K562 (cell line): ENCODE measurements around the gene SLC4A2. TPM values are rescaled to one million over a fixed set of nuclear protein-coding genes. Genes with fewer than 3 reads are reported as not detected.

Source experiments
- ADNP ChIP-seq: fragments of 200-800 bp; sonication (Bioruptor generic); IDR thresholded peaks from 2 replicates; pipeline ENCODE4 v1.6.1; 2016; ENCODE audit warnings: missing genetic modification characterization, missing compliant biosample characterization
- CEBPG ChIP-seq, 3 experiments: fragments of 200-800 bp in 1 of 3; sonication (Bioruptor generic) in 1 of 3; sonication (generic) in 1 of 3; formaldehyde crosslinking in 1 of 3; IDR thresholded peaks in 2 of 3; conservative IDR thresholded peaks in 1 of 3; 2 replicates each; pipeline versions ENCODE4 v1.6.1 to v1.8.0; 2016 to 2022; ENCODE audit warnings: missing compliant biosample characterization in 2 of 3, missing genetic modification characterization in 2 of 3, mild to moderate bottlenecking in 1 of 3, missing genetic modification reagents in 1 of 3
- CREBBP ChIP-seq: IDR thresholded peaks from one replicate; pipeline ENCODE4 v1.6.1; 2012; ENCODE audit warnings: low read depth, mild to moderate bottlenecking, control low read depth, inconsistent platforms, low read length
- FIP1L1 ChIP-seq: fragments of 200-400 bp; formaldehyde crosslinking; IDR thresholded peaks from 2 replicates; pipeline ENCODE4 v1.6.1; 2018; ENCODE audit warnings: mild to moderate bottlenecking, low read depth, low read length; ENCODE audit not compliant: poor library complexity, severe bottlenecking
- FOXA3 ChIP-seq, 2 experiments: fragments of 450-650 bp in 1 of 2; sonication (generic) in 1 of 2; formaldehyde crosslinking; IDR thresholded peaks in 1 of 2; conservative IDR thresholded peaks in 1 of 2; 2 replicates each; pipeline versions ENCODE4 v1.4.0 to v1.8.0; 2020 to 2022; ENCODE audit warnings: mild to moderate bottlenecking in 2 of 2, missing genetic modification reagents in 1 of 2
- GTF2E2 ChIP-seq: fragments of 200-800 bp; sonication (Bioruptor generic); IDR thresholded peaks from 2 replicates; pipeline ENCODE4 v1.6.1; 2016; ENCODE audit warnings: missing genetic modification characterization, missing compliant biosample characterization
- JUN ChIP-seq, 2 experiments: sonication (generic) in 1 of 2; formaldehyde crosslinking in 1 of 2; IDR thresholded peaks; 2 replicates each; pipeline versions ENCODE4 v1.6.1 to v1.8.0; 2012 to 2022; ENCODE audit warnings: borderline replicate concordance in 2 of 2, mild to moderate bottlenecking in 2 of 2, improper control_type of control experiment in 1 of 2, low read depth in 1 of 2, low read length in 1 of 2, missing genetic modification reagents in 1 of 2
- MTF1 ChIP-seq: fragments of 250-450 bp; sonication (Bioruptor Pico); IDR thresholded peaks from 2 replicates; pipeline ENCODE4 v1.9.0; 2021; ENCODE audit warnings: moderate library complexity, mild to moderate bottlenecking, inconsistent platforms, borderline replicate concordance
- POLR2AphosphoS2 ChIP-seq: IDR thresholded peaks from 2 replicates; pipeline ENCODE4 v1.6.1; 2012; ENCODE audit warnings: low read length, improper control_type of control experiment
- POLR2B ChIP-seq: fragments of 450-650 bp; IDR thresholded peaks from 2 replicates; pipeline ENCODE4 v1.6.1; 2018; ENCODE audit warnings: low read depth; ENCODE audit not compliant: partially characterized antibody
- PURB ChIP-seq: sonication (generic); formaldehyde crosslinking; IDR thresholded peaks from 2 replicates; pipeline ENCODE4 v1.9.0; 2021; ENCODE audit warnings: low read depth, mild to moderate bottlenecking, missing genetic modification reagents
- RBM22 ChIP-seq: fragments of 200-400 bp; formaldehyde crosslinking; IDR thresholded peaks from 2 replicates; pipeline ENCODE4 v1.6.1; 2018; ENCODE audit warnings: low read length, low read depth; ENCODE audit not compliant: poor library complexity, severe bottlenecking
- RNF2 ChIP-seq: sonication (generic); IDR thresholded peaks from 2 replicates; pipeline ENCODE4 v1.6.1; 2016
- SMAD4 ChIP-seq: fragments of 250-450 bp; sonication (Bioruptor Pico); conservative IDR thresholded peaks from 2 replicates; pipeline ENCODE4 v1.8.0; 2021; ENCODE audit warnings: inconsistent platforms, mild to moderate bottlenecking, moderate library complexity
- SNRNP70 ChIP-seq: fragments of 200-400 bp; formaldehyde crosslinking; optimal IDR thresholded peaks from 2 replicates; pipeline ENCODE3; 2017; ENCODE audit warnings: low read depth, low read length
- SP2 ChIP-seq: IDR thresholded peaks from 2 replicates; pipeline ENCODE4 v1.6.1; 2011; ENCODE audit warnings: mild to moderate bottlenecking, low read depth, low read length, moderate library complexity; ENCODE audit not compliant: poor library complexity, severe bottlenecking; ENCODE audit errors: extremely low read depth
- ZBTB7A ChIP-seq: IDR thresholded peaks from 2 replicates; pipeline ENCODE4 v1.6.1; 2011; ENCODE audit warnings: low read depth, mild to moderate bottlenecking, low read length, moderate library complexity, borderline replicate concordance; ENCODE audit not compliant: control insufficient read depth
- ZNF263 ChIP-seq: sonication (generic); formaldehyde crosslinking; IDR thresholded peaks from 2 replicates; pipeline ENCODE4 v1.8.0; 2022; ENCODE audit warnings: mild to moderate bottlenecking, missing genetic modification reagents, borderline replicate concordance
- ZNF274 ChIP-seq: IDR thresholded peaks from 2 replicates; pipeline ENCODE4 v1.6.1; 2011; ENCODE audit warnings: low read depth, mild to moderate bottlenecking, low read length, moderate library complexity, borderline replicate concordance
- ZNF3 ChIP-seq: fragments of 250-450 bp; sonication (Bioruptor Pico); IDR thresholded peaks from 2 replicates; pipeline ENCODE4 v1.5.0; 2021; ENCODE audit warnings: mild to moderate bottlenecking, moderate library complexity
- ZNF764 ChIP-seq: fragments of 250-450 bp; sonication (Bioruptor Pico); IDR thresholded peaks from 2 replicates; pipeline ENCODE4 v1.4.0; 2020; ENCODE audit warnings: low read depth, mild to moderate bottlenecking, moderate library complexity
- ZSCAN29 ChIP-seq: fragments of 450-650 bp; IDR thresholded peaks from 2 replicates; pipeline ENCODE4 v1.6.1; 2017
- ZZZ3 ChIP-seq: fragments of 450-650 bp; IDR thresholded peaks from 2 replicates; pipeline ENCODE4 v1.6.1; 2016; ENCODE audit warnings: antibody characterized with exemption, mild to moderate bottlenecking, moderate library complexity
- polyA plus RNA-seq, 8 experiments: library from polyadenylated mRNA; depleted of rRNA in 4 of 8; stranded (reverse) in 5 of 8; unstranded in 3 of 8; fragments of >200 nt; fragmentation: Nextera tagmentation in 2 of 8; fragmentation: Illumina TruSeq in 1 of 8; extraction: Ambion mirVana in 2 of 8; extraction: Trizol in 1 of 8; gene quantifications; 2 replicates each; pipeline versions ENCODE4 v1.2.1 to v1.2.3, GENCODE V29; 2011 to 2014; ENCODE audit warnings: inconsistent platforms in 1 of 8, missing spikeins in 1 of 8
- total RNA-seq, 7 experiments: library from RNA; depleted of rRNA in 6 of 7; stranded (reverse); fragments of >200 nt in 6 of 7; fragmentation: Illumina TruSeq in 2 of 7; extraction: Trizol in 2 of 7; gene quantifications; 2 replicates each; pipeline versions ENCODE4 v1.2.1 to v1.2.3, GENCODE V29; 2011 to 2021; ENCODE audit warnings: low replicate concordance in 1 of 7
- TF ChIP-seq, protein P1 (sequence below): sonication (generic); formaldehyde crosslinking; IDR thresholded peaks from 2 replicates; pipeline ENCODE4 v1.8.1; 2023; ENCODE audit warnings: mild to moderate bottlenecking, missing genetic modification reagents
- TF ChIP-seq, protein P2 (sequence below): fragments of 250-450 bp; sonication (Bioruptor Pico); IDR thresholded peaks from 2 replicates; pipeline ENCODE4 v1.4.0; 2020

The SLC4A2 gene
- total and polyA plus RNA-seq, 9 of the 15 experiments (the other 6 are each of a cell fraction or from before 2014, with no cell fraction given) = 11.4 to 375 (median 130) TPM

DNA sequence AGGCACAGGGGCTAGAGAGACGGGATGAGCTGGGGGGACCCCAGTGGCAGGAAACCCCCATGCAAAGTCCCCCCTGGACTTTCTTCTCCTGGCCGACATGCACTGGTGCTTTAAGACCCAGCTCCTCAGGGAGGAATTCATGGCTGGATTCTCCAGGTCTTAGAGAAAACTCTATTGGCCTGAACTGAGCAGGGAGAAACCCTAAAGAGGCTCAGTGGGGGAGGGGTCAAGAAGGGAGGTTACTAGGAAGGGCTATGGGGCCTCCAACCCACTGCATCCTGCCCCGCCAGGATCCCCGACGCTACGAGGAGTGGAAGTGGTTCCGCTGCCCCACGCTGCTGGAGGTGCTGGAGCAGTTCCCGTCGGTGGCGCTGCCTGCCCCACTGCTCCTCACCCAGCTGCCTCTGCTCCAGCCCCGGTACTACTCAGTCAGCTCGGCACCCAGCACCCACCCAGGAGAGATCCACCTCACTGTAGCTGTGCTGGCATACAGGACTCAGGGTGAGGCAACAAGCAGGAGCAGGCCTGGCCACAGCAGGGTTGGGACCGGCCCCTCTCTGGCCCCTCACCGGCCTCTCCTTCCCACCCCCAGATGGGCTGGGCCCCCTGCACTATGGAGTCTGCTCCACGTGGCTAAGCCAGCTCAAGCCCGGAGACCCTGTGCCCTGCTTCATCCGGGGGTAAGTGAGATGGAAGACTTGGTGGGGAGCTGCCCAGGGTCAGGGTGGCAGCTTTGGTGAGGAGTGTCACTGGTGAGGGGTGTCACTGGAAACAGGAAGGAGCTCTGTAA, 48.9 kb upstream of the SLC4A2 start (continued):
- TF ChIP-seq CEBPG (CRISPR knock-in tag; IDR thresholded peaks at IDR 0.05) = no peak
- no peak for TF ChIP-seq CEBPG (tag; conservative IDR thresholded peaks at IDR 0.05 in 1 of 2, IDR thresholded peaks at IDR 0.05 in 1 of 2)
- TF ChIP-seq ZNF263 = no peak
- peak; percentile 77; the same call in 1 of the 2 replicates for TF ChIP-seq SMAD4 (CRISPR knock-in tag)
- TF ChIP-seq ZBTB7A = peak; percentile 65
- TF ChIP-seq RBM22 = no peak
- peak in 1 of 2 experiments; percentile 75; a peak in 1 of 4 replicates for TF ChIP-seq FOXA3 (CRISPR knock-in tag; conservative IDR thresholded peaks at IDR 0.05 in 1 of 2, IDR thresholded peaks at IDR 0.05 in 1 of 2)
- no peak for TF ChIP-seq MTF1 (CRISPR knock-in tag)
- no peak for TF ChIP-seq ZNF764
- no peak for TF ChIP-seq PURB
- no peak for TF ChIP-seq CREBBP
- TF ChIP-seq ZNF274 = no peak
- no peak for TF ChIP-seq SNRNP70
- no peak for TF ChIP-seq GTF2E2 (tag)
- TF ChIP-seq, protein P1, sequence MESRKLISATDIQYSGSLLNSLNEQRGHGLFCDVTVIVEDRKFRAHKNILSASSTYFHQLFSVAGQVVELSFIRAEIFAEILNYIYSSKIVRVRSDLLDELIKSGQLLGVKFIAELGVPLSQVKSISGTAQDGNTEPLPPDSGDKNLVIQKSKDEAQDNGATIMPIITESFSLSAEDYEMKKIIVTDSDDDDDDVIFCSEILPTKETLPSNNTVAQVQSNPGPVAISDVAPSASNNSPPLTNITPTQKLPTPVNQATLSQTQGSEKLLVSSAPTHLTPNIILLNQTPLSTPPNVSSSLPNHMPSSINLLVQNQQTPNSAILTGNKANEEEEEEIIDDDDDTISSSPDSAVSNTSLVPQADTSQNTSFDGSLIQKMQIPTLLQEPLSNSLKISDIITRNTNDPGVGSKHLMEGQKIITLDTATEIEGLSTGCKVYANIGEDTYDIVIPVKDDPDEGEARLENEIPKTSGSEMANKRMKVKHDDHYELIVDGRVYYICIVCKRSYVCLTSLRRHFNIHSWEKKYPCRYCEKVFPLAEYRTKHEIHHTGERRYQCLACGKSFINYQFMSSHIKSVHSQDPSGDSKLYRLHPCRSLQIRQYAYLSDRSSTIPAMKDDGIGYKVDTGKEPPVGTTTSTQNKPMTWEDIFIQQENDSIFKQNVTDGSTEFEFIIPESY (CRISPR knock-in tag) = 0 out of 2 replicates have a peak, but pooled peaks have one; percentile 25
- TF ChIP-seq FIP1L1 = no peak
- TF ChIP-seq ZNF3 (CRISPR knock-in tag) = no peak
- peak; percentile 42; the same call in 1 of the 2 replicates for TF ChIP-seq ZSCAN29
- peak; percentile 81 for TF ChIP-seq RNF2
- TF ChIP-seq JUN (IDR thresholded peaks at IDR 0.05; ENCODE audit: borderline replicate concordance, low read depth, low read length) = no peak
- TF ChIP-seq JUN (CRISPR knock-in tag; IDR thresholded peaks at IDR 0.05; ENCODE audit: borderline replicate concordance) = no peak
- TF ChIP-seq POLR2AphosphoS2 = no peak
- TF ChIP-seq, protein P2, sequence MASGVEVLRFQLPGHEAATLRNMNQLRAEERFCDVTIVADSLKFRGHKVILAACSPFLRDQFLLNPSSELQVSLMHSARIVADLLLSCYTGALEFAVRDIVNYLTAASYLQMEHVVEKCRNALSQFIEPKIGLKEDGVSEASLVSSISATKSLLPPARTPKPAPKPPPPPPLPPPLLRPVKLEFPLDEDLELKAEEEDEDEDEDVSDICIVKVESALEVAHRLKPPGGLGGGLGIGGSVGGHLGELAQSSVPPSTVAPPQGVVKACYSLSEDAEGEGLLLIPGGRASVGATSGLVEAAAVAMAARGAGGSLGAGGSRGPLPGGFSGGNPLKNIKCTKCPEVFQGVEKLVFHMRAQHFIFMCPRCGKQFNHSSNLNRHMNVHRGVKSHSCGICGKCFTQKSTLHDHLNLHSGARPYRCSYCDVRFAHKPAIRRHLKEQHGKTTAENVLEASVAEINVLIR = no peak
- TF ChIP-seq ZZZ3 = no peak
- TF ChIP-seq SP2 = no peak
- TF ChIP-seq POLR2B = peak; percentile 24
- TF ChIP-seq ADNP = no peak
